ENCODE results near the gene TMC8. TPM values are rescaled to one million over a fixed set of nuclear protein-coding genes. Genes with fewer than 3 reads are reported as not detected.

The TMC8 gene
- total and polyA plus RNA-seq, 4 donors = 1.3 to 14.5 (median 5.0) TPM

DNA sequence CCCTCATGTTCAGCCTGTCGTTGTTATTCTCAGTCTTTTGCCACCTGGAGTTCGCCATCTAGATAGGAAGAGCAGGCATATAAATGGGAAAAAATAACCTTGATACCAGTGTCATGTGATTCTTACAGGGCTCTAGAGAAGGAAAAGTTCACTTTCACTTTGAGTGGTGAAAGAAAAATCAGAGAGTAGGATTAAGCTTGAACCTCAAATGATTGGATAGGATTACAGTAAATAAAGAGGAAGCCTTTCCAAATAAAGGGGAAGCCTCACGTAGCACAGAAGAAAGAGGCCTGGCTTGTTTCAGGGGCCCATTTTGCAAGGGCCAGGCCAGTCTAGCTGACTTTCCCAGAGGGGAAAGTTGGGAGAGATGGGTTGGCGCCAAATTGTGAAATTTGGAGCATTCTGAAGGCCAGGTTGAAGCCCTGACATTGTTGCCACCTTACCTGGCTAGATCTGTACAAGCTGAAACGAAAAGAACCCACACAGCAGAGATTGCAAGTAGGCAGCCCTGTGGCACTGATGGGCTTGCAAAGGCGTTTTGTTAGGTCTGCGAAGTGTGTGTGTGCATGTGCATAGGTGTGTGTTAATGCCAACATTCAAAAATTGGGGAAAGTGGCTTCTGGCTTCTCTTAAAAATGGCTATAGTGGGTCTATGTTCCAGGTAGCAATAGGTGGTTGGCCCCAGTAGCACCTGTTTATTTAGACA is 40.8 kb upstream of the TMC8 start:
- no peaks in the 10 kb centered on the region for H3K9me3 ChIP-seq (ENCODE audit: control insufficient read depth in 4 of 4, low read length in 3 of 4)
- H3K9ac ChIP-seq (ENCODE audit: low read depth in 1 of 2, low read length in 2 of 2) = no peak overlapping the region
- peaks cover 13 to 50% (median 44%) of the 10 kb centered on the region in 4 donors for H3K36me3 ChIP-seq (ENCODE audit: control insufficient read depth in 4 of 4, insufficient read depth in 3 of 4, low read depth in 1 of 4, low read length in 3 of 4)
- peak overlapping the region; percentile 22 to 57 for H3K27ac ChIP-seq (ENCODE audit: low read depth in 1 of 2, low read length in 2 of 2)
- H3K4me3 ChIP-seq (ENCODE audit: low read depth in 1 of 3, low read length in 3 of 3) = no peak overlapping the region
- WGBS = 67% methylated on average over 7 of the region's 7 CpGs
- TF ChIP-seq SP1 (IDR thresholded peaks at IDR 0.05) (peak; percentile 26), HNF4G (IDR thresholded peaks at IDR 0.05) (no peak), EGR1 (IDR thresholded peaks at IDR 0.05; ENCODE audit: low read depth in 2 of 2) (no peak), NR2F2 (IDR thresholded peaks at IDR 0.05) (no peak), YY1 (IDR thresholded peaks at IDR 0.05) (peak; percentile 27), MAX (IDR thresholded peaks at IDR 0.05) (no peak), FOXA2 (IDR thresholded peaks at IDR 0.05) (no peak), TAF1 (conservative IDR thresholded peaks at IDR 0.05) (no peak), GABPA (IDR thresholded peaks at IDR 0.05 in 1 of 2, conservative IDR thresholded peaks at IDR 0.05 in 1 of 2) (no peak), CTCF (IDR thresholded peaks at IDR 0.05; ENCODE audit: low read depth, low read length, missing input control) (no peak), HNF4A (conservative IDR thresholded peaks at IDR 0.05) (peak in 1 of 2 donors; percentile 13), JUND (IDR thresholded peaks at IDR 0.05) (no peak), RAD21 (IDR thresholded peaks at IDR 0.05) (no peak)
- TF ChIP-seq, protein P1, sequence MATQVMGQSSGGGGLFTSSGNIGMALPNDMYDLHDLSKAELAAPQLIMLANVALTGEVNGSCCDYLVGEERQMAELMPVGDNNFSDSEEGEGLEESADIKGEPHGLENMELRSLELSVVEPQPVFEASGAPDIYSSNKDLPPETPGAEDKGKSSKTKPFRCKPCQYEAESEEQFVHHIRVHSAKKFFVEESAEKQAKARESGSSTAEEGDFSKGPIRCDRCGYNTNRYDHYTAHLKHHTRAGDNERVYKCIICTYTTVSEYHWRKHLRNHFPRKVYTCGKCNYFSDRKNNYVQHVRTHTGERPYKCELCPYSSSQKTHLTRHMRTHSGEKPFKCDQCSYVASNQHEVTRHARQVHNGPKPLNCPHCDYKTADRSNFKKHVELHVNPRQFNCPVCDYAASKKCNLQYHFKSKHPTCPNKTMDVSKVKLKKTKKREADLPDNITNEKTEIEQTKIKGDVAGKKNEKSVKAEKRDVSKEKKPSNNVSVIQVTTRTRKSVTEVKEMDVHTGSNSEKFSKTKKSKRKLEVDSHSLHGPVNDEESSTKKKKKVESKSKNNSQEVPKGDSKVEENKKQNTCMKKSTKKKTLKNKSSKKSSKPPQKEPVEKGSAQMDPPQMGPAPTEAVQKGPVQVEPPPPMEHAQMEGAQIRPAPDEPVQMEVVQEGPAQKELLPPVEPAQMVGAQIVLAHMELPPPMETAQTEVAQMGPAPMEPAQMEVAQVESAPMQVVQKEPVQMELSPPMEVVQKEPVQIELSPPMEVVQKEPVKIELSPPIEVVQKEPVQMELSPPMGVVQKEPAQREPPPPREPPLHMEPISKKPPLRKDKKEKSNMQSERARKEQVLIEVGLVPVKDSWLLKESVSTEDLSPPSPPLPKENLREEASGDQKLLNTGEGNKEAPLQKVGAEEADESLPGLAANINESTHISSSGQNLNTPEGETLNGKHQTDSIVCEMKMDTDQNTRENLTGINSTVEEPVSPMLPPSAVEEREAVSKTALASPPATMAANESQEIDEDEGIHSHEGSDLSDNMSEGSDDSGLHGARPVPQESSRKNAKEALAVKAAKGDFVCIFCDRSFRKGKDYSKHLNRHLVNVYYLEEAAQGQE (IDR thresholded peaks at IDR 0.05) = no peak
- TF ChIP-seq, protein P2, sequence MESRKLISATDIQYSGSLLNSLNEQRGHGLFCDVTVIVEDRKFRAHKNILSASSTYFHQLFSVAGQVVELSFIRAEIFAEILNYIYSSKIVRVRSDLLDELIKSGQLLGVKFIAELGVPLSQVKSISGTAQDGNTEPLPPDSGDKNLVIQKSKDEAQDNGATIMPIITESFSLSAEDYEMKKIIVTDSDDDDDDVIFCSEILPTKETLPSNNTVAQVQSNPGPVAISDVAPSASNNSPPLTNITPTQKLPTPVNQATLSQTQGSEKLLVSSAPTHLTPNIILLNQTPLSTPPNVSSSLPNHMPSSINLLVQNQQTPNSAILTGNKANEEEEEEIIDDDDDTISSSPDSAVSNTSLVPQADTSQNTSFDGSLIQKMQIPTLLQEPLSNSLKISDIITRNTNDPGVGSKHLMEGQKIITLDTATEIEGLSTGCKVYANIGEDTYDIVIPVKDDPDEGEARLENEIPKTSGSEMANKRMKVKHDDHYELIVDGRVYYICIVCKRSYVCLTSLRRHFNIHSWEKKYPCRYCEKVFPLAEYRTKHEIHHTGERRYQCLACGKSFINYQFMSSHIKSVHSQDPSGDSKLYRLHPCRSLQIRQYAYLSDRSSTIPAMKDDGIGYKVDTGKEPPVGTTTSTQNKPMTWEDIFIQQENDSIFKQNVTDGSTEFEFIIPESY (IDR thresholded peaks at IDR 0.05) = no peak
- H3K4me1 ChIP-seq (ENCODE audit: control insufficient read depth in 4 of 4, insufficient read depth in 4 of 4, low read length in 3 of 4) = peaks cover 0 to 16% (median 3%) of the 10 kb centered on the region in 4 donors
- no peaks in the 10 kb centered on the region for H3K27me3 ChIP-seq (ENCODE audit: control insufficient read depth in 4 of 4, insufficient read depth in 4 of 4, low read length in 3 of 4)
- DNase-seq (ENCODE audit: low spot score) = no peak

Data from liver (tissue), 9 donors.